Jurkat, Clone E6-1 (cell line): ENCODE data around the gene SCMH1.

Source experiments
- DNase-seq: peaks from one replicate; pipeline ENCODE4 v3.0.0-alpha.2; 2011; ENCODE audit warnings: low read depth, low spot score
- H3K4me3 ChIP-seq: 2 replicates; pipeline ENCODE4 v1.5.1; 2011; ENCODE audit warnings: mild to moderate bottlenecking, low read length, control low read depth, moderate library complexity

The SCMH1 gene

DNA sequence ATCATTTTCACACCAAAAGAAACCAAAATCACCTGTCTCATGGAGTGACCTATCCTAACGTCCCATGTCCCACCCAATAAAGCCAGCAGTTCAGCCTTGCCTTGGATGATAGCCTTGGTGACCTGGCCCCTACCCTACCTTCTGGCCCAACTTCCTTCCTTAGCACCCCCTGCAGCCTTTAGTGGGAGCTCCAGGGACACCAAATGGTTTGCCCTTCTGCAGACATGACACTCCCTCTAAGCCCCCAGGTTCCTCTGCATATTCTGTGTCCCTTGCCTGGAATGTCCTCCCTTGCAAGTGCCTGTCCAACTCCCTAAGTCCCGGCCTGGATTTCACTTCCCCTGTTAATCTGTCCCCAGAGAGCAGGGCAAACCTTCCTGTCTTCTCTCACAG is 222.8 kb downstream of the SCMH1 start:
- no peak overlapping the region for H3K4me3 ChIP-seq
- DNase-seq = no peak

DNA sequence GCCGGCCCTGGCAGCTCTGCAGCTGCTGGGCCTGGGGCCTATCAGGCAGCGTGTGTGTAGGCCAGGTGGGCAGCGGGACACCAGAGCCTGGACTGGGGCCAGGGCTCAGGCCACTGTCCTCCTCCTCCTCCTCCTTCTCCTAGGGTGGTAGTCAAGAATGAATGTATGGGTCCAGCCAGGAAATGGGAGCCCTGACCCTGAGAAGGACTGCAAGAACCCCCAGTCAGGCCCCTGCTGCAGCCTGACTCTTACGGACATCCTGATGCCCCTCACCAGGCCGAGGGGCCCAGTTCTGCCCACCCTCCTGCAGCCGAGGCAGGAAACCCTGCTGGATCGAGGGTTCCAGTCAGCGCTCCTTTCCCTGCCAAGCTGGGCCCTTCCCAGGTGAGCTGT is 224.1 kb downstream of the SCMH1 start:
- no peak overlapping the region for H3K4me3 ChIP-seq
- DNase-seq = no peak

DNA sequence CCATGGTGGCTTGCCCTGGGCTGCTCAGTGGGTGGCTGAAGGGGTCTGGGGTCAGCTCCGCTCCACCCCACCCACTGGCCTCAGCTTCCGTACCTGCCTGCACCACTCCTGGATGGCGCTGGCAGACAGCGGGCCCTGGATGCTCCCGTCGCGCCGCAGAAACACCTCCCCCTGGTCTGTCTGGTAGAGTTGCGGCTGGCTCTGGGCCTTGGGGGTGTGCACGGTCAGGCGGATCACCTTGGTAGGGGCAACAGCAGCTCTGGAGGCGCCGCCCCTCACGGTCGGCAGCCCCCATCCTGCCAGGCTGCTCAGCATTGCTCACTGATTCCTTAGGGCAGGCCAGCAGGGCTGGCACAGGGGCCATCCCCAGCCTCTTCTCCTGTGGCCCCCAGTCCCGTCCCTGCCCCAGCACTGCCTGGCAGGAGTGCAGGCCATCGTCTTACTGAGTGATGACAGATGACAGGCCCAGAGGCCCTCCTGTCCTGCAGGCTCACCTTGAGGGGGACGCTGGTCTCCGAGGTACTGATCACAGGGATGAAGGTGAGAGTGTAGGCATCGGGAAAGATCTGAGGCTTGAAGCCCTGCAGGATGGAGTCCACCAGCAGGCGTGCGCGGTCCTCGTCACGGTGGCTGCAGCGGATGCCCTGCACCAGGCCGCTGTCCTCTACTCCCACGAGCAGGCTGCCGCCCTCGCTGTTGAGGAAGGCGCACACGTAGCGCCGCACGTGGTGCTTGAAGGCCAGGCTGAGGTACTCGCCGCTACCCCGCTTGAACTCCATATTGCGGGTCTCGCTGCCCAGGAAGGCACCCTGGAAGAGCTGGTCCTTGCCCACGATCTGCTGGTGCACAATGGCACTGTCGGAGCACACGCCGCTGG is 224.7 kb downstream of the SCMH1 start:
- DNase-seq = no peak
- no peak overlapping the region for H3K4me3 ChIP-seq

DNA sequence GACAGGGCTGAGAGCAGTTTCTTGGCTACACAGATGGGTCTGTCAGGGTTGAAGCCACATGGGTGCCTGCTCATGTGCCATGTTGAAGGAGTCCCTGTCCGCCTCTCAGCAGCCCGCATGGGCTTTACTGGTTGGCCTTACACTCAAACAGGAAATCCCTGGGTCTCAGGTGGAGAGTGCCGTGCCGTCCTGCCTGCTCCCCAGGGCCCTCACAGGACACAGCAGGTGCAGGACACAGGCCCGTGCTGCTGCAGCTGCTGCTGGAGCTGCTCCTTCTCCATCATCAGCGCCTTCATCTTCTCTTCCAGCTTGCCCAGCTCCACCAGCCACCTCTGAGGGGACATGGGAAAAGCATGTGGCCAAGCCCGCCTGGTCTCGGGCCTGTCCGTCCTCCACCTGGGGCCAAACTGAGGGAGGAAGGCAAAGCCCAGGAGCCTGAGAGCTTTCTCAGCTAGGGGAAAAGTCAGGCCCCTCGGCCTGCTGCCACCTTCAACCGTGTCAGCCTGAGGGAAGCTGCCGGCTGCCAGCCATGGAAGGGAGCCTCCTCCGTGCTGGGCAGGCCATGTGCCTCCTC is 226.1 kb downstream of the SCMH1 start:
- no peak for DNase-seq
- H3K4me3 ChIP-seq = no peak overlapping the region

DNA sequence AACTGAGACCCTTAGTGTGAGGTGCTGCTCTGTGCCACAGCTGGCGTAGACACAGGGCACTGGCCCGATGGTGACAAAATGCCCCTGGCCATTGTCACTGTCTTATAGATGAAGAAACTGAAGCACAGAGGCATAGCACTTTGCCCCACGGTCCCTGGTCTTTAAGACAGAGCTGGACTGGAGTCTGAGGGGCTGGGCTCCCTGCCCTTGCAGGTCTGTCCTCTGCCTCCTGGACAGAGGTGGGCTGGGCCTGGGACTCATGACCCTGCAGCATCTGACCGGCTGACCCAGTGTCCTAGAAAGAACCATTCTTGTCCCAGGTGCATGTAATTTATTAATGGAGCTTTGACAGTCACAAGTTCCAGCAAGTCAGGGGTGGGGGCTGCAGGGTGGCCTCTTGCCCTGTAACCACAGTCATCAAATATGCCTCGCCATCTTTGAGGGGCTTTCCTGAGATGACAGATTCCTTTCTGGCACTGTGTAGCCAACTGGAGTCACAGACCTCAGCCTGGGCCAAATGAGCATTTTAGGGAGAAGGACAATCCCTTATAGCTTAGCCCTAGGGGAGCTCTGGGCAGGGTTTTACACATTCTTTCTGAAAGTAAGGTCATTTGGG is 226.7 kb downstream of the SCMH1 start:
- no peak for DNase-seq
- no peak overlapping the region for H3K4me3 ChIP-seq

DNA sequence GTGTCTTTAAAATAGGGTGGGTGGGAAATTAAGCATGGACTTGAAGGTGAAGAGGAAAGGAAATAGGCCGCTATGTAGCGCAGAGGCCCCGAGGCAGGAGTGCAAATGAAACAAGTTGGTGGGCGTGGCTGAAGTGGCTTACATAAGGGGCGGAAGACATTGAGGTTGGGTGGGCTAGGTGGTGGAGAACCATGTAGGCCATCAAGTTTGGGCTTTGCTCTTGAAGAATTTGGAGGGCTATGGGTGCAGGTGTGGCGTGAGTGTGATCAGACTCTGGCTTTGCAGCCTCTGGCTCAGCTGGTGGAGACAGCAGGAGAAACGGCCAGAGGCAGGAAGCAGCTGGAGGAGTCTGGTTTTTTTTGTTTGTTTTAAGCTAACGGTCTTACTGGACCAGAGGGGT is 227.2 kb downstream of the SCMH1 start:
- peak; percentile 85 for DNase-seq
- H3K4me3 ChIP-seq = no peak overlapping the region

DNA sequence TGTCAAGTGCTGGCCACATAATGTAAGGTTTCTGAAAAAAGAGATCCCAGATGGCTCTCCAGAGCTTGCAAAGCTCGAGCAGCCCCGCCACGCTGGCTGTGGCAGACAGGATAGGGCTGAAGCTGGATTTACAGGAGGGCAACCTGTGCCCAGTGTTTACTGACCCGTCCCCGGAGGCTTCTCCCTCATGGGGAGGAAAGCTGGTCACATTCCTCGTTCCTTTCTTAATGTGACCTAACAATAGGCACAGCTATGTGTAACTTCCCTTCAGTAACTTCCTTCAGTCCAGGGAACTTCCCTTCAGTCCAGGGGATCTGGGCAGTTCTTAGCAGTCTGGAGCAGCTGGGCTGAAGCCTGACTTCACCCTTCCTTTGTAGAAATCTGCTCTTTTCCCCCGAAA is 228.3 kb downstream of the SCMH1 start:
- no peak overlapping the region for H3K4me3 ChIP-seq
- no peak for DNase-seq

DNA sequence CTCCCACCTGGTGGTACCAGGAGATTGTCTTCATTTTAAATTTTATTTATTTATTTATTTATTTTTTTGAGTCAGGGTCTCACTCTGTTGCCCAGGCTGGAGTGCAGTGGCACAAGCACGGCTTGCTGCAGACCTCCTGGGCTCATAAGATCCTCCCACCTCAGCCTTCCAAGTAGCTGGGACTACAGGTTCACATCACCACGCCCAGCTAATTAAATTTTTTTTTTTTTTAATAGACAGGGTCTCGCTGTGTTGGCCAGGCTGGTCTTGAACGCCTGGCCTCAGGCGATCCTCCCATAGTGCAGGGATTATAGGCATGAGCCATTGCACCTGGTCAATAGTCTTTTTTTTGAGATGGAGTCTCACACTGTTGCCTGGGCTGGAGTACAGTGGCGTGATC is 229.1 kb downstream of the SCMH1 start:
- no peak overlapping the region for H3K4me3 ChIP-seq
- no peak for DNase-seq

DNA sequence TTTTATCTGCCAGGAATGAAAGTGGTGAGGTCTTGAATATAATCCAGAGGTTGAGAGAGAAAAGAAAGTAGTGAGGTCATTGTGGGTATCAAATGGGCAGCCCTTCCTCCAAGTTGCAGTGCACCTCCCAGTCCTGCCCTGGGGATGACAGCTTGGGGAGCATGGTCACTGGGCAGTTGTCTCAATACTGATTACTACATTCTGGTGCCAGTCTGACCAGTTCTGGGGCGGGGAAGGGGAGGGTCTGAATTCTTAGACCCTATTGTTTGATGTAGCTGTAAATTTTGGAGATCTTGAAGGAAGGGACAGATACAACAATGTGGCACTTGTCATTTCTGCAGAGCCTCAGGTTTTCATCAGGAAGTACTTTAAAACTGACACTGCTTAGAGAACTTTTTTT is 231.8 kb downstream of the SCMH1 start:
- no peak for DNase-seq

DNA sequence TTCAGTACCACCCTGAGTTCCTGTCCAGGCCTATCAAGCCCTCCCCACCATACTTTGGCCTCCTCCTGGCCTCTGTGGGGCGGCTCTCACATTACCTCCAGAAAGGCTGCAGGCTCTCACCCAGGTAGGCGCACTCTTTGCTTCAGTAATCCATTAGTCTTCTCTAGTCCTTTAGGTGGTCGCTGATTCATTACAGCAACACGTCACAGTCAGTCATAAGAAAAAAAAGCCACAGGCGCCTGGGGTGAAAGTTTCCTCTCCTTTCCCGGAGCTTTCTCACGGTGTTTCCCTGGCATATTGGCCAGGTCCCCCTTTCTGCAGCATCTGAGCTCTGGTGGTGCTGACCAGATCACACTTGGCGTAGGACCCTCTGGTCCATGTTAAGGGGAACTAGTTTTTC is 232.6 kb downstream of the SCMH1 start:
- no peak overlapping the region for H3K4me3 ChIP-seq
- DNase-seq = no peak

More for the DNA sequence above, 231.8 kb downstream of the SCMH1 start:
- H3K4me3 ChIP-seq = no peak overlapping the region

DNA sequence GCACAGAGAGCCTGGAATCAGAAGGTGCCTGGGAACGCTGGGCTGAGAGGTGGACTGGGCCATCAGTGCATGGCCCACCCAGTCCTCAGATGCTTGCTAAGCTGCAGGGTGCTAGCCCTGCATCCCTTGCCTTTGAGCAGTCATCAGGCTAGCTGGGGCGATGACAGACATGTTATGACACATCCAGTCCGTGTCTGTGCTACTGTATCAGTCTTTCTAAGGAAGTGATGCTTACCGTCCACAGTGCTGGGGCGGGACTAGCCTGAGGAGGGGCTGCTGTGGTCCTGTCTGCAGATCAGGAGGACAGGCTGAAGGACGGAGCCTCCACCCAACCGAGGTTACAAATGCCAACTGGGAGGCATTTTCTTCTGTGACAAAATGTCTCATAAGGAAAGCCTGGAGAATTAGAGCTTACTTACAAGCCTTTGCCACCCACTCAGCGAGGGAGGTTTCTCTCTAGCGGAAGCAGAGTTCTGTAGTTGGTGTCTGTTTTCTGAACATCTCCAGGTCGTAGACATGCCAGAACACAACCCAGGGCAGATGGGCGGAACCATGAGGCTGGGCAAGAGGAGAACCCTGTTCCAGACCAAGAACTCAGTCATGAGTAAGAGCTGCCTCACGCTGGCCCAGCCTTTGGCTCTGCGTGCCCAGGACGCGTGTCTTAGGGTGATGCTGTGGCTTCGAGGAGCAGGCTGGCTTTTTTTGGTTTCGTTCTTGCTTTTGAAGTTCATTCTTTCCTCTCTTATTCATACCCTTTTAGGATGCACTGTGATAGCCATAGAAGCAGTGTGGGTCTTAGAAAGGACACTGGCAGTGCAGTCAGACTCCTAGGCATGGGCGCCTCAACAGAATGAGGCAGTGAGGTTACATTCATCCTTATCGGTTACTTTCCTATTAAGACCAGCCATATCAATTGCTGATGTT is 234.9 kb downstream of the SCMH1 start:
- H3K4me3 ChIP-seq = no peak overlapping the region
- no peak for DNase-seq

DNA sequence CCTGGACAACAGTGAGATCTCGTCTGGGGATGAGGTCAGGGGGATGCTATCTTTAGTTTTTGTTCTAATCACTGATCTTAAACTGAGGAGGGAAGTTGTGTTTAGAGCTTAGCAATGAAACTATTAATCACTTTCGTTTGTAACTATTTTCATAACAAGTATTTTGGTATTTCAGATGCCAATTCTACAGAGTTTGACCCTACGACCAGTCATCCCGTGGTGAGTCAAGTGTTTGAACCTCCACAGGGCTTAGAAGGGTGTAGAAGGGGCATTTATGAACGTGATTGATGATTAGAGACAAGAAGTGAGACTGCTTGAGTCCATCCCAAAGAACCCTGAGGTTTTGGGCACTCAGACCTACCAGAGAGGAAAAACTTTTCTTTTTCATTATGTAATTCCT is 236.2 kb downstream of the SCMH1 start:
- no peak for DNase-seq
- no peak overlapping the region for H3K4me3 ChIP-seq

DNA sequence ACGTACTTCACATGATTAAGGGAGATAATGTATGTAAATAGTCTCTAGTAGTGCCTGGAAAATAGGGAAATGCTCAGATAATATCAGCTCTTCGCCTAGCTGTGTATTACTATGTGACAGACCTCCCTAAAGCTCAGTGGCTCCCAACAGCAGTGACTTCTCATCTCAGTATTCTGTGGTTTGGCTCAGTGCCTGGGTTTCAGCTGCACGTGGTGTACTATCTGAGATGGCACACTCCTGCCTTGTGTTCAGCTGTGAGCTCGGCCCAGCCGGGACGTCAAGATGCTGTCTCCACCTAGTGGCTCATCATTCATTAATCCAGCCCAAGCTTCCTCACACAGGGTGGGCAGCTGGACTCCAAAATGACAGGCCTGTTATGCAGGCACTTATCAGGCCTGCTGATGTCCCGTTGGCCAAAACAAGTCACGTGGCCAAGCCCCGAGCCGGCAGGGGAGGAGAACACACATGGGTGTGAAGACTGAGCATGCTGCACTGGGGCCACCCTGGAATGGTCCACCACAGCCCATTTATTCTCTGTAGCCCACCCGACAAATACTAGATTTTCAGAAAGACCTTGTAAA is 238.4 kb downstream of the SCMH1 start:
- peak; percentile 98 for DNase-seq
- no peak overlapping the region for H3K4me3 ChIP-seq

DNA sequence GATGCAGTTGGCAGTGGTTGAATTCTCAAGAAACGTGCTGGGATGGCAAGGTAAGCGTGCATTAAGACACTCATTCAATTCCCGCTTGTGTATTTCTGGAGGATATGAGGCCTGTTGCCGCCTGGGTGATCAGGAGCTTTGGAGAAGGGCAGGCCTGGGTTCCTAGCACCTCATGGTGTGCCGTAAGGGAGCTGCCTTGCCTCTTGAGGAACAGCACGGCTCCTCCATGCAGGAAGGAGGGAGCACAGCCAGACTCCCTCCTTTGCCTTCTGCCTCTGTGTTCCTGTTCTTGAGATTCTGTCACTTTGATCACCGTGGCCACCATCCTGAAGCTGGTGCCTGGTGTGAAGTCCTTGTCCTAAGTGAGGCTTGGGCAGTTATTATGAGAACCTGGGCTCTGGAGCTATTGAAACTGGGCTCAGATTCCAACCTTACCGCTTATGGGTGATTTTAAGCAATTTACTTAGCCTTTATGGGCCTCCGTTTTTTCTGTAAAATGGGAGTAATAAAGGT is 238.9 kb downstream of the SCMH1 start:
- no peak for DNase-seq
- no peak overlapping the region for H3K4me3 ChIP-seq

DNA sequence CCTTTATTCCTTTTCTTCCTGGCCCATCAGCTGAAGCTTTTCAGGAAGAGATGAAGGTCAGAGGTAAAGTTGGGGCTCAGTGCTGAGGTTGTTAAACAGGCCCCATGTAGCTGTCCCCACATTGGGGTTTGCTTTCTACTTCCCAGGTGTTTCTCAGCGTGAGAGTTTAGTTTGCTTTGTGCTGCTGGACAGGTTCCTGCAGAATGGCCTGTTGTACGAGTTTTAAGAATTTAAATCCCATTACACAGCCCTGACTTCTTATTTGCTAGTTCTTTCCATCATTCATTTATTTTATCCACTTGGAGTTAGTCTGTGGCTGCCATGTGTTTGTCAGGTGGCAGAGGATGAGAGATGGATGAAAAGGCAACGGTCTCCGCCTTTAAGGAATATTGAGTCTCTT is 243.4 kb downstream of the SCMH1 start:
- no peak for DNase-seq
- H3K4me3 ChIP-seq = no peak overlapping the region

DNA sequence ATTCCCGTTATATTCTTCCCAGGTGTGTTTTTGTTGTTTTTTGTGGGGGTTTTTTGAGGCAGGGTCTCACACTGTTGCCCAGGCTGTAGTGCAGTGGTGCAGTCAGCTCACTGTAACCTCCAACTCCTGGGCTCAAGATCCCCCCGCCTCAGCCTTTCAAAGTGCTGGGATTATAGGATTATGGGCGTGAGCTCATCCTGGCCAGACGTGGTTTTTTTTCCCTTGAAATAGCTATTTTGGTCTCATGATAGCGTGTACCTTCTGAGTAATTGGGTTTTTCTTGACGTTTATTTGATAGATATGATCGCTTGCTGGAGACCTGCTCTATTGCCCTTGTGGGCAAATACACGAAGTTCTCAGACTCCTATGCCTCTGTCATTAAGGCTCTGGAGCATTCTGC is 245.0 kb downstream of the SCMH1 start:
- H3K4me3 ChIP-seq = no peak overlapping the region
- DNase-seq = no peak

DNA sequence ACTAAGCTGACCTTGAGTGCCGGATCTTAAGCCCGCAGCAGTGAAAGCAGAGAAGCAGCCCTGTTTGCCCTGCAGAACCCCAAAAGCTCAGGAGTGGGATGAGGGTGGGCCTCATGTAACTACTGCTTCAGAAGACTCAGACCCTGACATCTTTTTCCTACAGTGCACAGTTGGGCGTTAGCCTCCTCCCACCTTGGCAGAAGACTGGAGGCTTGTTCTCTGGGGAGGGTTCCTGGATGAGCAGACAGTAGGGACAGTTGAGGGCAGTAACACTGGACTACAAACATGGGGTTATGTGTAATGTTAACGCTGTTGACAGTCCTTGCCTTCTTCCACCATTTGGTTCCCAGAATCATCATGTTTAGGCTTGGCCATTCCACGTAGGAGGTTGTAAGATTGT is 253.0 kb downstream of the SCMH1 start:
- H3K4me3 ChIP-seq = no peak overlapping the region
- no peak for DNase-seq

DNA sequence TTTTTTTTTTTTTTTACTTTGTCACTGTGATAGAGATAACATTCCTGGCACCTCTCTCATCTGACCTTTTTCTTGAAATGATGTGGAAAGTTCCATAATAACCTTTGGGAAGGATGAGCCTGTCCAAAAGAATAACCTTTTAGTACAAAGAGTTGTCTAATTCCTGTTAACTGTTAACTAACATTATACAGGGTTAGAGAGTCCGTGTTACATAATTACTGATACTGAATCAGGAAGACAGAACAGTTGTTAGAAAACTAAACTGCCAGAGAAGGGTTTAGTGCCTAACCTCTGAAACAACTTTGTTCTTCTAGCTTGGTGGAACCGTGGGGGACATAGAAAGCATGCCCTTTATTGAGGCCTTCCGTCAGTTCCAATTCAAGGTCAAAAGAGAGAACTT is 253.8 kb downstream of the SCMH1 start:
- no peak for DNase-seq
- H3K4me3 ChIP-seq = no peak overlapping the region
